ENCODE data around the gene AOC3. TPM values are rescaled to one million over a fixed set of nuclear protein-coding genes. Genes with fewer than 3 reads are reported as not detected.
"Not testable (repeated sequence)": the region's sequence is repeated elsewhere in the genome, so short reads cannot be mapped to it uniquely, and the experiment has no call there.

AOC3 gene
- total RNA-seq, 1 donor from 2014 or later = 16.2 TPM

- Histone ChIP-seq H3K27ac (ENCODE audit: low read depth, low read length) (no peak overlapping the region), H3K9ac (ENCODE audit: low read depth in 1 of 3, low read length in 3 of 3) (no peak overlapping the region), H3K4me3 (ENCODE audit: low read length in 3 of 3) (no peak overlapping the region), H3K36me3 (ENCODE audit: control insufficient read depth in 3 of 3, insufficient read depth in 3 of 3, low read length in 3 of 3) (peaks cover 0 to 2% (median 0%) of the 10 kb centered on the region in 3 donors), H3K4me1 (ENCODE audit: control insufficient read depth in 3 of 3, insufficient read depth in 3 of 3, low read length in 3 of 3) (peaks cover 0 to 3% (median 0%) of the 10 kb centered on the region in 3 donors), H3K27me3 (ENCODE audit: control insufficient read depth in 3 of 3, insufficient read depth in 3 of 3, low read length in 3 of 3) (peaks cover 0 to 4% (median 3%) of the 10 kb centered on the region in 3 donors), H3K9me3 (ENCODE audit: control insufficient read depth in 3 of 3, low read length in 3 of 3) (peaks cover 0 to 1% (median 1%) of the 10 kb centered on the region in 3 donors)
These were observed 14.7 kb downstream of the AOC3 start for GRCh38 chr17:42865638-42866094.

GRCh38 chr17:42866216-42866615 is 15.2 kb downstream of the AOC3 start:
- Histone ChIP-seq H3K27me3 (ENCODE audit: control insufficient read depth in 3 of 3, insufficient read depth in 3 of 3, low read length in 3 of 3) (peaks cover 0 to 4% (median 3%) of the 10 kb centered on the region in 3 donors), H3K4me1 (ENCODE audit: control insufficient read depth in 3 of 3, insufficient read depth in 3 of 3, low read length in 3 of 3) (peaks cover 0 to 3% (median 0%) of the 10 kb centered on the region in 3 donors)

GRCh38 chr17:42866631-42867575 is 15.9 kb downstream of the AOC3 start:
- peaks cover 0 to 3% (median 0%) of the 10 kb centered on the region in 3 donors for H3K4me1 ChIP-seq (ENCODE audit: control insufficient read depth in 3 of 3, insufficient read depth in 3 of 3, low read length in 3 of 3)
- H3K27ac ChIP-seq (ENCODE audit: low read depth, low read length) = no peak overlapping the region
- no peak overlapping the region for H3K9ac ChIP-seq (ENCODE audit: low read depth in 1 of 3, low read length in 3 of 3)
- peaks cover 0 to 4% (median 3%) of the 10 kb centered on the region in 3 donors for H3K27me3 ChIP-seq (ENCODE audit: control insufficient read depth in 3 of 3, insufficient read depth in 3 of 3, low read length in 3 of 3)
- peaks cover 0 to 4% (median 2%) of the 10 kb centered on the region in 3 donors for H3K9me3 ChIP-seq (ENCODE audit: control insufficient read depth in 3 of 3, low read length in 3 of 3)
- H3K4me3 ChIP-seq (ENCODE audit: low read length in 3 of 3) = no peak overlapping the region
- H3K36me3 ChIP-seq (ENCODE audit: control insufficient read depth in 3 of 3, insufficient read depth in 3 of 3, low read length in 3 of 3) = peaks cover 0 to 2% (median 0%) of the 10 kb centered on the region in 3 donors

More at GRCh38 chr17:42866216-42866615, 15.2 kb downstream of the AOC3 start:
- H3K4me3 ChIP-seq (ENCODE audit: low read length in 3 of 3) = no peak overlapping the region
- H3K9ac ChIP-seq (ENCODE audit: low read depth in 1 of 3, low read length in 3 of 3) = no peak overlapping the region
- H3K36me3 ChIP-seq (ENCODE audit: control insufficient read depth in 3 of 3, insufficient read depth in 3 of 3, low read length in 3 of 3) = peaks cover 0 to 2% (median 0%) of the 10 kb centered on the region in 3 donors
- peaks cover 0 to 4% (median 2%) of the 10 kb centered on the region in 3 donors for H3K9me3 ChIP-seq (ENCODE audit: control insufficient read depth in 3 of 3, low read length in 3 of 3)
- no peak overlapping the region for H3K27ac ChIP-seq (ENCODE audit: low read depth, low read length)

GRCh38 chr17:42867694-42868261 is 16.8 kb downstream of the AOC3 start:
- H3K36me3 ChIP-seq (ENCODE audit: control insufficient read depth in 3 of 3, insufficient read depth in 3 of 3, low read length in 3 of 3); H3K27ac ChIP-seq (ENCODE audit: low read depth, low read length); H3K4me3 ChIP-seq (ENCODE audit: low read length in 3 of 3); H3K27me3 ChIP-seq (ENCODE audit: control insufficient read depth in 3 of 3, insufficient read depth in 3 of 3, low read length in 3 of 3); H3K9ac ChIP-seq (ENCODE audit: low read depth in 1 of 3, low read length in 3 of 3); H3K9me3 ChIP-seq (ENCODE audit: control insufficient read depth in 3 of 3, low read length in 3 of 3); H3K4me1 ChIP-seq (ENCODE audit: control insufficient read depth in 3 of 3, insufficient read depth in 3 of 3, low read length in 3 of 3): not testable (repeated sequence)

- no peak overlapping the region for H3K27ac ChIP-seq (ENCODE audit: low read depth, low read length)
- peaks cover 0 to 4% (median 3%) of the 10 kb centered on the region in 3 donors for H3K27me3 ChIP-seq (ENCODE audit: control insufficient read depth in 3 of 3, insufficient read depth in 3 of 3, low read length in 3 of 3)
- H3K9me3 ChIP-seq (ENCODE audit: control insufficient read depth in 3 of 3, low read length in 3 of 3) = peaks cover 0 to 4% (median 2%) of the 10 kb centered on the region in 3 donors
- peaks cover 0 to 2% (median 0%) of the 10 kb centered on the region in 3 donors for H3K36me3 ChIP-seq (ENCODE audit: control insufficient read depth in 3 of 3, insufficient read depth in 3 of 3, low read length in 3 of 3)
- no peak overlapping the region for H3K4me3 ChIP-seq (ENCODE audit: low read length in 3 of 3)
- no peak overlapping the region for H3K9ac ChIP-seq (ENCODE audit: low read depth in 1 of 3, low read length in 3 of 3)
- H3K4me1 ChIP-seq (ENCODE audit: control insufficient read depth in 3 of 3, insufficient read depth in 3 of 3, low read length in 3 of 3) = peaks cover 0 to 3% (median 0%) of the 10 kb centered on the region in 3 donors
These were observed 17.3 kb downstream of the AOC3 start for GRCh38 chr17:42868338-42868737.

- no peak overlapping the region for H3K27ac ChIP-seq (ENCODE audit: low read depth, low read length)
- peaks cover 0 to under 1% (median 0%) of the 10 kb centered on the region in 3 donors for H3K27me3 ChIP-seq (ENCODE audit: control insufficient read depth in 3 of 3, insufficient read depth in 3 of 3, low read length in 3 of 3)
- H3K9ac ChIP-seq (ENCODE audit: low read depth in 1 of 3, low read length in 3 of 3) = no peak overlapping the region
- peaks cover 0 to 4% (median 2%) of the 10 kb centered on the region in 3 donors for H3K9me3 ChIP-seq (ENCODE audit: control insufficient read depth in 3 of 3, low read length in 3 of 3)
- H3K4me1 ChIP-seq (ENCODE audit: control insufficient read depth in 3 of 3, insufficient read depth in 3 of 3, low read length in 3 of 3) = no peaks in the 10 kb centered on the region
- no peak overlapping the region for H3K4me3 ChIP-seq (ENCODE audit: low read length in 3 of 3)
- H3K36me3 ChIP-seq (ENCODE audit: control insufficient read depth in 3 of 3, insufficient read depth in 3 of 3, low read length in 3 of 3) = no peaks in the 10 kb centered on the region
These were observed 20.6 kb downstream of the AOC3 start for GRCh38 chr17:42871647-42872046.

GRCh38 chr17:42872251-42872965 is 21.4 kb downstream of the AOC3 start:
- no peak overlapping the region for H3K4me3 ChIP-seq (ENCODE audit: low read length in 3 of 3)
- no peak overlapping the region for H3K9ac ChIP-seq (ENCODE audit: low read depth in 1 of 3, low read length in 3 of 3)
- H3K27ac ChIP-seq (ENCODE audit: low read depth, low read length) = no peak overlapping the region
- H3K9me3 ChIP-seq (ENCODE audit: control insufficient read depth in 3 of 3, low read length in 3 of 3) = peaks cover 0 to 4% (median 2%) of the 10 kb centered on the region in 3 donors
- peaks cover 0 to 1% (median 0%) of the 10 kb centered on the region in 3 donors for H3K27me3 ChIP-seq (ENCODE audit: control insufficient read depth in 3 of 3, insufficient read depth in 3 of 3, low read length in 3 of 3)
- H3K4me1 ChIP-seq (ENCODE audit: control insufficient read depth in 3 of 3, insufficient read depth in 3 of 3, low read length in 3 of 3) = no peaks in the 10 kb centered on the region
- H3K36me3 ChIP-seq (ENCODE audit: control insufficient read depth in 3 of 3, insufficient read depth in 3 of 3, low read length in 3 of 3) = no peaks in the 10 kb centered on the region

GRCh38 chr17:42873315-42873714 is 22.3 kb downstream of the AOC3 start:
- Histone ChIP-seq H3K36me3 (ENCODE audit: control insufficient read depth in 3 of 3, insufficient read depth in 3 of 3, low read length in 3 of 3) (no peaks in the 10 kb centered on the region), H3K4me1 (ENCODE audit: control insufficient read depth in 3 of 3, insufficient read depth in 3 of 3, low read length in 3 of 3) (no peaks in the 10 kb centered on the region), H3K4me3 (ENCODE audit: low read length in 3 of 3) (no peak overlapping the region), H3K27me3 (ENCODE audit: control insufficient read depth in 3 of 3, insufficient read depth in 3 of 3, low read length in 3 of 3) (peaks cover 0 to 6% (median 0%) of the 10 kb centered on the region in 3 donors), H3K9me3 (ENCODE audit: control insufficient read depth in 3 of 3, low read length in 3 of 3) (peaks cover 0 to 4% (median 2%) of the 10 kb centered on the region in 3 donors), H3K9ac (ENCODE audit: low read depth in 1 of 3, low read length in 3 of 3) (no peak overlapping the region), H3K27ac (ENCODE audit: low read depth, low read length) (no peak overlapping the region)

- H3K36me3 ChIP-seq (ENCODE audit: control insufficient read depth in 3 of 3, insufficient read depth in 3 of 3, low read length in 3 of 3); H3K9me3 ChIP-seq (ENCODE audit: control insufficient read depth in 3 of 3, low read length in 3 of 3); H3K9ac ChIP-seq (ENCODE audit: low read depth in 1 of 3, low read length in 3 of 3); H3K4me1 ChIP-seq (ENCODE audit: control insufficient read depth in 3 of 3, insufficient read depth in 3 of 3, low read length in 3 of 3); H3K27ac ChIP-seq (ENCODE audit: low read depth, low read length); H3K4me3 ChIP-seq (ENCODE audit: low read length in 3 of 3): not testable (repeated sequence)
- H3K27me3 ChIP-seq (ENCODE audit: control insufficient read depth in 3 of 3, insufficient read depth in 3 of 3, low read length in 3 of 3) = peaks cover 0 to 11% (median 0%) of the 10 kb centered on the region in 3 donors
These were observed 23.1 kb downstream of the AOC3 start for GRCh38 chr17:42873932-42874695.
